HepG2 (cell line): ENCODE measurements around the gene DNASE2. TPM values are rescaled to one million over a fixed set of nuclear protein-coding genes. Genes with fewer than 3 reads are reported as not detected.

Source experiments
- AGO1 ChIP-seq: fragments of 200-400 bp; formaldehyde crosslinking; IDR thresholded peaks from 2 replicates; pipeline ENCODE4 v1.6.1; 2017; ENCODE audit warnings: mild to moderate bottlenecking, low read depth, low read length, moderate library complexity; ENCODE audit not compliant: poor library complexity, severe bottlenecking
- EED ChIP-seq: sonication (generic); formaldehyde crosslinking; IDR thresholded peaks from 2 replicates; pipeline ENCODE4 v1.5.0; 2020; ENCODE audit warnings: mild to moderate bottlenecking, missing genetic modification reagents
- HNRNPUL1 ChIP-seq: fragments of 200-400 bp; formaldehyde crosslinking; IDR thresholded peaks from 2 replicates; pipeline ENCODE4 v1.6.1; 2017; ENCODE audit warnings: low read depth, mild to moderate bottlenecking, low read length, moderate library complexity
- NFATC3 ChIP-seq: sonication (generic); formaldehyde crosslinking; IDR thresholded peaks from 2 replicates; pipeline ENCODE4 v1.5.1; 2020; ENCODE audit warnings: mild to moderate bottlenecking, missing genetic modification reagents
- RBM22 ChIP-seq: fragments of 200-400 bp; formaldehyde crosslinking; optimal IDR thresholded peaks from 2 replicates; pipeline ENCODE3; 2017; ENCODE audit warnings: mild to moderate bottlenecking, low read length, moderate library complexity
- RCOR2 ChIP-seq: IDR thresholded peaks from 2 replicates; pipeline ENCODE4 v1.6.1; 2016; ENCODE audit warnings: missing biosample characterization, missing genetic modification reagents
- RFXAP ChIP-seq: sonication (generic); formaldehyde crosslinking; IDR thresholded peaks from 2 replicates; pipeline ENCODE4 v1.4.0; 2020; ENCODE audit warnings: missing genetic modification reagents, borderline replicate concordance
- SRSF9 ChIP-seq: fragments of 200-400 bp; formaldehyde crosslinking; IDR thresholded peaks from 2 replicates; pipeline ENCODE4 v1.6.1; 2018; ENCODE audit warnings: borderline replicate concordance, mild to moderate bottlenecking, low read depth, low read length; ENCODE audit not compliant: insufficient read depth, poor library complexity, severe bottlenecking
- ZNF24 ChIP-seq: fragments of 450-650 bp; IDR thresholded peaks from 2 replicates; pipeline ENCODE4 v1.6.1; 2017; ENCODE audit warnings: antibody characterized with exemption, mild to moderate bottlenecking
- ZNF460 ChIP-seq: sonication (generic); formaldehyde crosslinking; IDR thresholded peaks from 2 replicates; pipeline ENCODE4 v1.5.1; 2020; ENCODE audit warnings: missing genetic modification reagents, mild to moderate bottlenecking, borderline replicate concordance
- ZNF496 ChIP-seq: sonication (generic); formaldehyde crosslinking; IDR thresholded peaks from 2 replicates; pipeline ENCODE4 v1.8.1; 2023; ENCODE audit warnings: mild to moderate bottlenecking, moderate library complexity, missing genetic modification reagents; ENCODE audit not compliant: insufficient replicate concordance
- ZNF564 ChIP-seq: sonication (generic); formaldehyde crosslinking; IDR thresholded peaks from 2 replicates; pipeline ENCODE4 v1.8.1; 2023; ENCODE audit warnings: mild to moderate bottlenecking, missing genetic modification reagents
- ZNF615 ChIP-seq: sonication (generic); formaldehyde crosslinking; IDR thresholded peaks from 2 replicates; pipeline ENCODE4 v1.5.0; 2020; ENCODE audit warnings: mild to moderate bottlenecking, missing genetic modification reagents, borderline replicate concordance
- polyA plus RNA-seq, 8 experiments: library from polyadenylated mRNA; depleted of rRNA in 3 of 8; stranded (reverse) in 7 of 8; unstranded in 1 of 8; fragments of >200 nt; fragmentation: Illumina TruSeq in 4 of 8; extraction: Trizol in 4 of 8; gene quantifications; 2 replicates each; pipeline versions ENCODE4 v1.2.1 to v1.2.3, GENCODE V29; 2011 to 2016; ENCODE audit warnings: low read depth in 4 of 8, missing spikeins in 1 of 8, mixed read lengths in 1 of 8; ENCODE audit not compliant: insufficient read depth in 1 of 8
- total RNA-seq, 5 experiments: library from RNA; depleted of rRNA; stranded (reverse); fragments of >200 nt; fragmentation: Illumina TruSeq; extraction: Trizol; gene quantifications; 2 replicates each; pipeline ENCODE4 v1.2.3, GENCODE V29; 2016; ENCODE audit warnings: low read depth in 1 of 5
- TF ChIP-seq, protein P1 (sequence below): sonication (generic); formaldehyde crosslinking; IDR thresholded peaks from 2 replicates; pipeline ENCODE4 v1.9.0; 2022; ENCODE audit warnings: low read depth, missing genetic modification reagents
- TF ChIP-seq, protein P2 (sequence below): sonication (generic); formaldehyde crosslinking; conservative IDR thresholded peaks from 2 replicates; pipeline ENCODE4 v1.8.0; 2022; ENCODE audit warnings: low read depth, missing genetic modification reagents
- TF ChIP-seq, protein P3 (sequence below): IDR thresholded peaks from 2 replicates; pipeline ENCODE4 v1.6.1; 2016; ENCODE audit warnings: missing compliant biosample characterization, missing genetic modification reagents, borderline replicate concordance
- TF ChIP-seq, protein P4 (sequence below): sonication (generic); formaldehyde crosslinking; IDR thresholded peaks from 2 replicates; pipeline ENCODE4 v1.4.0; 2020; ENCODE audit warnings: low read depth, missing genetic modification reagents
- TF ChIP-seq, protein P5 (sequence below): sonication (generic); formaldehyde crosslinking; IDR thresholded peaks from 2 replicates; pipeline ENCODE4 v1.5.1; 2020; ENCODE audit warnings: mild to moderate bottlenecking, missing genetic modification reagents, borderline replicate concordance

Gene DNASE2
- total and polyA plus RNA-seq, 2 of the 13 experiments (the other 11 are each of a cell fraction or from before 2014, with no cell fraction given) = 7.5 to 16.2 TPM

DNA sequence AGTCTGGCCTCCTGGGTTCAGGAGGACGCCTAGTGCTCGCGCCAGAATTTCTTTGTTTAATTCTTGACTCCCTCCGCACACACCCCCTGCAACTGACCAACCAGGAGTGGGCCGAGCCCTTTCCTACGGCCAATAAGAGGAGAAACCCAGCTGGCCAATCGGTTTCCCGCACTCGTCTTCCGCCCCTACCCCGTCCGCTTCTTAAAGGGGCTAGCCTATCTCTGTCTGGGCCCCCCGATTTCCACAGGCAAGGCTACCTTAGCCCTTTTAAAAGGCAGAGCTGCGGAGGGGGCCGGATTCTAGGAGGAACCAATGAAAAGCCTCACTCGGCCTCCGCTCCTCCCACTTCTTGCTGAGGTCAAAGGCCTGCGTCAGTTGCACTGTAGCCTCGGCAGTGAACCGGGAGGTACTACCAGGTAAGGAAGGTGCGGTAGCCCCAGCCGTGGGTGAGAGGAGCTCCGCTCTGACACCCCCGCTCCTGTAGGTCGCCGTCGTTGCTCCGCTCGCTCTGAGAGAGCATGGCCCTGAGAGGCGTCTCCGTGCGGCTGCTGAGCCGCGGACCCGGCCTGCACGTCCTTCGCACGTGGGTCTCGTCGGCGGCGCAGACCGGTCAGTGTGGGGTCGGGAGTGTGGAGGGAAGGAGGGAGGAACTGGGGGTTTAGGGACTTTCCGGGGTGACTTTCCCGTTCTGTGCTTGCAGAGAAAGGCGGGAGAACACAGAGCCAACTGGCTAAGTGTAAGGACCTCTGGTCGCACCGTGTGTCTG lies 9.7 kb upstream of the DNASE2 start, which contains the start of gene GCDH (continued):
- TF ChIP-seq, protein P1, sequence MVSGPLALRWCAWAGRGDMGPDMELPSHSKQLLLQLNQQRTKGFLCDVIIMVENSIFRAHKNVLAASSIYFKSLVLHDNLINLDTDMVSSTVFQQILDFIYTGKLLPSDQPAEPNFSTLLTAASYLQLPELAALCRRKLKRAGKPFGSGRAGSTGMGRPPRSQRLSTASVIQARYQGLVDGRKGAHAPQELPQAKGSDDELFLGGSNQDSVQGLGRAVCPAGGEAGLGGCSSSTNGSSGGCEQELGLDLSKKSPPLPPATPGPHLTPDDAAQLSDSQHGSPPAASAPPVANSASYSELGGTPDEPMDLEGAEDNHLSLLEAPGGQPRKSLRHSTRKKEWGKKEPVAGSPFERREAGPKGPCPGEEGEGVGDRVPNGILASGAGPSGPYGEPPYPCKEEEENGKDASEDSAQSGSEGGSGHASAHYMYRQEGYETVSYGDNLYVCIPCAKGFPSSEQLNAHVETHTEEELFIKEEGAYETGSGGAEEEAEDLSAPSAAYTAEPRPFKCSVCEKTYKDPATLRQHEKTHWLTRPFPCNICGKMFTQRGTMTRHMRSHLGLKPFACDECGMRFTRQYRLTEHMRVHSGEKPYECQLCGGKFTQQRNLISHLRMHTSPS (CRISPR knock-in tag) = no peak
- TF ChIP-seq ZNF564 (no peak), ZNF496 (no peak), RCOR2 (CRISPR knock-in tag) (no peak), RBM22 (no peak), ZNF24 (no peak), ZNF615 (CRISPR knock-in tag) (no peak), EED (CRISPR knock-in tag) (peak; percentile 60; the same call in 1 of the 2 replicates), AGO1 (no peak), NFATC3 (no peak), ZNF460 (no peak), RFXAP (CRISPR knock-in tag) (peak; percentile 45; the same call in 1 of the 2 replicates), HNRNPUL1 (no peak), SRSF9 (no peak)
- TF ChIP-seq, protein P2, sequence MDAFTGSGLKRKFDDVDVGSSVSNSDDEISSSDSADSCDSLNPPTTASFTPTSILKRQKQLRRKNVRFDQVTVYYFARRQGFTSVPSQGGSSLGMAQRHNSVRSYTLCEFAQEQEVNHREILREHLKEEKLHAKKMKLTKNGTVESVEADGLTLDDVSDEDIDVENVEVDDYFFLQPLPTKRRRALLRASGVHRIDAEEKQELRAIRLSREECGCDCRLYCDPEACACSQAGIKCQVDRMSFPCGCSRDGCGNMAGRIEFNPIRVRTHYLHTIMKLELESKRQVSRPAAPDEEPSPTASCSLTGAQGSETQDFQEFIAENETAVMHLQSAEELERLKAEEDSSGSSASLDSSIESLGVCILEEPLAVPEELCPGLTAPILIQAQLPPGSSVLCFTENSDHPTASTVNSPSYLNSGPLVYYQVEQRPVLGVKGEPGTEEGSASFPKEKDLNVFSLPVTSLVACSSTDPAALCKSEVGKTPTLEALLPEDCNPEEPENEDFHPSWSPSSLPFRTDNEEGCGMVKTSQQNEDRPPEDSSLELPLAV (CRISPR knock-in tag) = no peak
- TF ChIP-seq, protein P3, sequence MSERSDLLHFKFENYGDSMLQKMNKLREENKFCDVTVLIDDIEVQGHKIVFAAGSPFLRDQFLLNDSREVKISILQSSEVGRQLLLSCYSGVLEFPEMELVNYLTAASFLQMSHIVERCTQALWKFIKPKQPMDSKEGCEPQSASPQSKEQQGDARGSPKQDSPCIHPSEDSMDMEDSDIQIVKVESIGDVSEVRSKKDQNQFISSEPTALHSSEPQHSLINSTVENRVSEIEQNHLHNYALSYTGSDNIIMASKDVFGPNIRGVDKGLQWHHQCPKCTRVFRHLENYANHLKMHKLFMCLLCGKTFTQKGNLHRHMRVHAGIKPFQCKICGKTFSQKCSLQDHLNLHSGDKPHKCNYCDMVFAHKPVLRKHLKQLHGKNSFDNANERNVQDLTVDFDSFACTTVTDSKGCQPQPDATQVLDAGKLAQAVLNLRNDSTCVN (CRISPR knock-in tag) = 0 out of 2 replicates have a peak, but pooled peaks have one; percentile 60
- TF ChIP-seq, protein P4, sequence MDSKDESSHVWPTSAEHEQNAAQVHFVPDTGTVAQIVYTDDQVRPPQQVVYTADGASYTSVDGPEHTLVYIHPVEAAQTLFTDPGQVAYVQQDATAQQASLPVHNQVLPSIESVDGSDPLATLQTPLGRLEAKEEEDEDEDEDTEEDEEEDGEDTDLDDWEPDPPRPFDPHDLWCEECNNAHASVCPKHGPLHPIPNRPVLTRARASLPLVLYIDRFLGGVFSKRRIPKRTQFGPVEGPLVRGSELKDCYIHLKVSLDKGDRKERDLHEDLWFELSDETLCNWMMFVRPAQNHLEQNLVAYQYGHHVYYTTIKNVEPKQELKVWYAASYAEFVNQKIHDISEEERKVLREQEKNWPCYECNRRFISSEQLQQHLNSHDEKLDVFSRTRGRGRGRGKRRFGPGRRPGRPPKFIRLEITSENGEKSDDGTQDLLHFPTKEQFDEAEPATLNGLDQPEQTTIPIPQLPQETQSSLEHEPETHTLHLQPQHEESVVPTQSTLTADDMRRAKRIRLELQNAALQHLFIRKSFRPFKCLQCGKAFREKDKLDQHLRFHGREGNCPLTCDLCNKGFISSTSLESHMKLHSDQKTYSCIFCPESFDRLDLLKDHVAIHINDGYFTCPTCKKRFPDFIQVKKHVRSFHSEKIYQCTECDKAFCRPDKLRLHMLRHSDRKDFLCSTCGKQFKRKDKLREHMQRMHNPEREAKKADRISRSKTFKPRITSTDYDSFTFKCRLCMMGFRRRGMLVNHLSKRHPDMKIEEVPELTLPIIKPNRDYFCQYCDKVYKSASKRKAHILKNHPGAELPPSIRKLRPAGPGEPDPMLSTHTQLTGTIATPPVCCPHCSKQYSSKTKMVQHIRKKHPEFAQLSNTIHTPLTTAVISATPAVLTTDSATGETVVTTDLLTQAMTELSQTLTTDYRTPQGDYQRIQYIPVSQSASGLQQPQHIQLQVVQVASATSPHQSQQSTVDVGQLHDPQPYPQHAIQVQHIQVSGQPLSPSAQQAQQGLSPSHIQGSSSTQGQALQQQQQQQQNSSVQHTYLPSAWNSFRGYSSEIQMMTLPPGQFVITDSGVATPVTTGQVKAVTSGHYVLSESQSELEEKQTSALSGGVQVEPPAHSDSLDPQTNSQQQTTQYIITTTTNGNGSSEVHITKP (CRISPR knock-in tag) = peak; percentile 45; the same call in 1 of the 2 replicates
- TF ChIP-seq, protein P5, sequence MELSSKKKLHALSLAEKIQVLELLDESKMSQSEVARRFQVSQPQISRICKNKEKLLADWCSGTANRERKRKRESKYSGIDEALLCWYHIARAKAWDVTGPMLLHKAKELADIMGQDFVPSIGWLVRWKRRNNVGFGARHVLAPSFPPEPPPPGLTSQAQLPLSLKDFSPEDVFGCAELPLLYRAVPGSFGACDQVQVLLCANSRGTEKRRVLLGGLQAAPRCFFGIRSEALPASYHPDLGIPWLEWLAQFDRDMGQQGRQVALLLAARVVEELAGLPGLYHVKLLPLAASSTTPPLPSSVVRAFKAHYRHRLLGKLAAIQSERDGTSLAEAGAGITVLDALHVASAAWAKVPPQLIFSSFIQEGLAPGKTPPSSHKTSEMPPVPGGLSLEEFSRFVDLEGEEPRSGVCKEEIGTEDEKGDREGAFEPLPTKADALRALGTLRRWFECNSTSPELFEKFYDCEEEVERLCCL (CRISPR knock-in tag) = no peak; the same call in 1 of the 2 replicates
